Heart left ventricle (tissue), 16 donors: ENCODE data around the gene TANGO2. TPM values are rescaled to one million over a fixed set of nuclear protein-coding genes. Genes with fewer than 3 reads are reported as not detected.
A peak's percentile ranks its signal among the peaks of the same experiment; 100 is the strongest.

Experiments
- ATAC-seq, 4 donors: fragments of 200-7000 bp; cut with Tn5 transposase; one replicate each; pipeline ENCODE4 v1.9.1; 2020 to 2022; ENCODE audit warnings: moderate library complexity in 4 of 4, mild to moderate bottlenecking in 3 of 4, moderate number of reproducible peaks in 1 of 4
- DNase-seq, 5 donors: peaks; one replicate each; pipeline ENCODE4 v3.0.0-alpha.2; 2020
- H3K27ac ChIP-seq, 12 donors: fragments of 200-600 bp; sonication (generic) in 4 of 12; one replicate each; pipeline versions ENCODE4 v1.5.0 to v1.8.0; 2016 to 2022; ENCODE audit warnings: mild to moderate bottlenecking in 2 of 12
- H3K27me3 ChIP-seq, 9 donors: fragments of 200-600 bp; sonication (generic) in 2 of 9; one replicate each; pipeline versions ENCODE4 v1.5.1 to v1.8.0; 2016 to 2022; ENCODE audit warnings: mild to moderate bottlenecking in 3 of 9
- H3K36me3 ChIP-seq, 9 donors: fragments of 200-600 bp; sonication (generic) in 2 of 9; one replicate each; pipeline versions ENCODE4 v1.5.0 to v1.8.0; 2018 to 2022; ENCODE audit warnings: mild to moderate bottlenecking in 2 of 9
- H3K4me1 ChIP-seq, 12 donors: fragments of 200-600 bp; sonication (generic) in 4 of 12; one replicate each; pipeline versions ENCODE4 v1.5.0 to v1.8.0; 2016 to 2022; ENCODE audit warnings: mild to moderate bottlenecking in 3 of 12
- H3K4me3 ChIP-seq, 12 donors: fragments of 200-600 bp; sonication (generic) in 4 of 12; one replicate each; pipeline versions ENCODE4 v1.5.0 to v1.8.0; 2017 to 2022; ENCODE audit warnings: mild to moderate bottlenecking in 9 of 12, moderate library complexity in 4 of 12
- H3K9me3 ChIP-seq, 12 donors: fragments of 200-600 bp; sonication (generic) in 4 of 12; one replicate each; pipeline versions ENCODE4 v1.5.0 to v1.8.0; 2016 to 2022; ENCODE audit warnings: mild to moderate bottlenecking in 1 of 12
- POLR2A ChIP-seq, 2 donors: fragments of 450-650 bp; IDR thresholded peaks; one replicate each; pipeline ENCODE4 v1.6.1; 2017; ENCODE audit warnings: antibody characterized with exemption in 2 of 2, mild to moderate bottlenecking in 2 of 2, moderate library complexity in 2 of 2
- WGBS, 4 donors: extraction: QIAGEN DNeasy Blood & Tissue Kit in 2 of 4; methylation state at CpG; one replicate each; pipeline versions ENCODE4 v1.1.5 to v1.1.7; 2013 to 2018; 5-methylcytosine and 5-hydroxymethylcytosine counted together
- intact Hi-C, 10 donors: fragments of 100-400 bp; cut with DNase I; formaldehyde crosslinking; loops; one replicate each; pipeline versions ENCODE4 v1.11.1 to v1.14.2; 2022
- polyA plus RNA-seq, 2 donors: library from polyadenylated mRNA; stranded (reverse); fragments of 200-250 nt; gene quantifications; one replicate each; pipeline ENCODE4 v1.2.3, GENCODE V29; 2013
- total RNA-seq, 9 donors: library from RNA; depleted of rRNA in 2 of 9; stranded (reverse); fragments of >200 nt in 2 of 9; fragmentation: NEBNext Ultra II Directional in 3 of 9; extraction: Animal tissue kit (Norgen Biotek cat#: 25700) in 3 of 9; gene quantifications; one replicate each; pipeline versions ENCODE4 v1.1.0 to v1.2.4, GENCODE V29; 2016 to 2023
- TF ChIP-seq, protein P1 (sequence below), 12 donors: fragments of 200-600 bp; sonication (generic) in 4 of 12; IDR thresholded peaks; one replicate each; pipeline versions ENCODE4 v1.5.0 to v1.8.0; 2018 to 2022; ENCODE audit warnings: antibody characterized with exemption in 12 of 12, mild to moderate bottlenecking in 5 of 12
- donor health status: ischemic (EF 13 %, LVEDD 7.1; RV severe dilation, severe dysfunction).
- donor health status: healthy with polysubstance abuse.
- donor health status: DM: no; HTN: yes; CAD: no.
- donor health status: DM: no; HTN: no; CAD: no.
- donor health status: ischemic (EF 25% LVEDD 6.9; RV normal size, moderate dysfunction).
- donor health status: ischemic (EF 25% LVEDD 5.7; RV mildly dilated, moderate dysfunction).
- donor health status: healthy.
- donor health status: DM: yes; HTN: yes; CAD: no.
- donor health status: ischemic (EF 35%, LVEDD 5.7; RV mildly dilated, moderate dysfunction).
- donor health status: nonischemic (EF 11% LVEDD 7.7; RV severe dilation, severe dysfunction).
- donor health status: DM: yes; HTN: yes; CAD: no.
- donor health status: PGD.
- donor health status: ischemic (EF 29% LVEDD 5.4; RV normal size, mild dysfunction).
- donor health status: nonischemic (EF 23%, LVEDD 6.1; RV moderate dilation, normal function).

Gene TANGO2
- total and polyA plus RNA-seq, 11 donors, result 51.3 to 341 (median 63.0) TPM

DNA sequence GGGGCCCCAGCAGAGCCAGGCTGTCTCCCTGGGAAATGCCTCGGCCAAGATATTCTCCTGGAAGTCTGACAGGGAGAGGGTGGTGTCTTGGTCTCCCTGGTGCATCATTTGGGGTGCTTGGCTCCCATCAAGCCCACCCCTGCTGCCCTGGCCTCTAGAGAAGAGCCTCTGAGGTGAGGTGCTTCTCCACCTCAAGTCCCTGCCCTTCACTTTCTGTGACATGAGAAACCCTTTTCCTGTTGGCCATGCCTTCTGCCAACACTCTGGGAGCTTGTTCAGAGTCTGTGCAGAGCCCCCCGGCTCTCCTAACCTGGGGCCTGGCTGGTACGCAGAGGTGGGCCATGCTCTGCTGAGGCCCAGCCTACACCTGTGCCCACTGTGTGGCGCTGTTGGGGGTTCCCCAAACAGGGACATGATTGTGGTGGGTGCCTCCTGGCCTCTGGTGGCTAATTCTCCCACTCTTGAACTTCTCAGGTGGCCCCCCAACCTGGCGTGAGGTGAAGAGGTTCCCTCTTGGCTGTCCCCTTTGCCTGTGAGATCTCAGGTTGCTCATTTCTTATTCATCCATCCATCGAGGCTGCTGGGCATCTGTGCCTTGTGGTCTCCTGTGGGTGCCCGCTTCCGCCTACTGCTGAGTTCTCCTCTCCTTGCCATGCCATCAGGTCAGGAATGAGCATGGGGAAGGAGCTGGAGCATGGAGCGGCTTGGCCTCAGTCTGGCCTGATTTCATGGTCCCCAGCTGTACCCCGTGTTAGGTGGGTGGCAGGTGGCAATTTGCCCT, 40.0 kb downstream of the TANGO2 start:
- intact Hi-C loops, result no loop called here
- no peak for DNase-seq

DNA sequence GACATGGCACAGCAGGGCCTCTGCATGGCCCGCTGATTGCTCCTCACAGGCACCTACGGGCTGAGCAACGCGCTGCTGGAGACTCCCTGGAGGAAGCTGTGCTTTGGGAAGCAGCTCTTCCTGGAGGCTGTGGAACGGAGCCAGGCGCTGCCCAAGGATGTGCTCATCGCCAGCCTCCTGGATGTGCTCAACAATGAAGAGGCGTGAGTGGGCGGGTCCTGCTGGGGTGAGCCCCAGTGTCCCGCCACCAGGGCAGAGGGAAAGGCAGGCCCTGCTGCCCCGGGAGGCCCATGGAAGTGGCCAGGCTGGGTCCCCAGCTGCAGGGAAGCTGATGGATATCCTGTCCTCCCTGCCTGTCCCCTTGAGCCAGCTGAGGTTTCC, 40.6 kb downstream of the TANGO2 start:
- Histone ChIP-seq H3K36me3 (peaks cover 0 to 89% (median 80%) of the 10 kb centered on the region in 9 donors), H3K4me3 (no peak overlapping the region), H3K4me1 (peaks cover 0 to 13% (median 0%) of the 10 kb centered on the region in 12 donors), H3K9me3 (no peaks in the 10 kb centered on the region), H3K27ac (peak overlapping the region in 2 of 12 donors; percentile 19 to 43), H3K27me3 (no peaks in the 10 kb centered on the region)
- peak in 2 of 5 donors; percentile 54 to 58 for DNase-seq
- 44 to 74% (median 56%) methylated on average over 6 to 11 of the region's 11 CpGs for WGBS, 4 donors
- no peak for TF ChIP-seq POLR2A (IDR thresholded peaks at IDR 0.05)
- TF ChIP-seq, protein P1, sequence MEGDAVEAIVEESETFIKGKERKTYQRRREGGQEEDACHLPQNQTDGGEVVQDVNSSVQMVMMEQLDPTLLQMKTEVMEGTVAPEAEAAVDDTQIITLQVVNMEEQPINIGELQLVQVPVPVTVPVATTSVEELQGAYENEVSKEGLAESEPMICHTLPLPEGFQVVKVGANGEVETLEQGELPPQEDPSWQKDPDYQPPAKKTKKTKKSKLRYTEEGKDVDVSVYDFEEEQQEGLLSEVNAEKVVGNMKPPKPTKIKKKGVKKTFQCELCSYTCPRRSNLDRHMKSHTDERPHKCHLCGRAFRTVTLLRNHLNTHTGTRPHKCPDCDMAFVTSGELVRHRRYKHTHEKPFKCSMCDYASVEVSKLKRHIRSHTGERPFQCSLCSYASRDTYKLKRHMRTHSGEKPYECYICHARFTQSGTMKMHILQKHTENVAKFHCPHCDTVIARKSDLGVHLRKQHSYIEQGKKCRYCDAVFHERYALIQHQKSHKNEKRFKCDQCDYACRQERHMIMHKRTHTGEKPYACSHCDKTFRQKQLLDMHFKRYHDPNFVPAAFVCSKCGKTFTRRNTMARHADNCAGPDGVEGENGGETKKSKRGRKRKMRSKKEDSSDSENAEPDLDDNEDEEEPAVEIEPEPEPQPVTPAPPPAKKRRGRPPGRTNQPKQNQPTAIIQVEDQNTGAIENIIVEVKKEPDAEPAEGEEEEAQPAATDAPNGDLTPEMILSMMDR (IDR thresholded peaks at IDR 0.05), result no peak
- intact Hi-C loops, result no loop called here
- peak in 2 of 4 donors; percentile 27 to 60 for ATAC-seq

More for the DNA sequence above, 40.0 kb downstream of the TANGO2 start:
- no peak for ATAC-seq
- H3K4me1 ChIP-seq, result peaks cover 0 to 13% (median 0%) of the 10 kb centered on the region in 12 donors
- no peaks in the 10 kb centered on the region for H3K9me3 ChIP-seq
- H3K27ac ChIP-seq, result peak overlapping the region in 2 of 12 donors; percentile 19 to 43
- TF ChIP-seq, protein P1 (IDR thresholded peaks at IDR 0.05), result peak in 2 of 12 donors; percentile 6 to 10
- no peak for TF ChIP-seq POLR2A (IDR thresholded peaks at IDR 0.05)
- H3K27me3 ChIP-seq, result no peaks in the 10 kb centered on the region
- 85 to 90% (median 89%) methylated on average over 8 to 10 of the region's 10 CpGs for WGBS, 4 donors
- peaks cover 0 to 95% (median 82%) of the 10 kb centered on the region in 9 donors for H3K36me3 ChIP-seq
- no peak overlapping the region for H3K4me3 ChIP-seq

DNA sequence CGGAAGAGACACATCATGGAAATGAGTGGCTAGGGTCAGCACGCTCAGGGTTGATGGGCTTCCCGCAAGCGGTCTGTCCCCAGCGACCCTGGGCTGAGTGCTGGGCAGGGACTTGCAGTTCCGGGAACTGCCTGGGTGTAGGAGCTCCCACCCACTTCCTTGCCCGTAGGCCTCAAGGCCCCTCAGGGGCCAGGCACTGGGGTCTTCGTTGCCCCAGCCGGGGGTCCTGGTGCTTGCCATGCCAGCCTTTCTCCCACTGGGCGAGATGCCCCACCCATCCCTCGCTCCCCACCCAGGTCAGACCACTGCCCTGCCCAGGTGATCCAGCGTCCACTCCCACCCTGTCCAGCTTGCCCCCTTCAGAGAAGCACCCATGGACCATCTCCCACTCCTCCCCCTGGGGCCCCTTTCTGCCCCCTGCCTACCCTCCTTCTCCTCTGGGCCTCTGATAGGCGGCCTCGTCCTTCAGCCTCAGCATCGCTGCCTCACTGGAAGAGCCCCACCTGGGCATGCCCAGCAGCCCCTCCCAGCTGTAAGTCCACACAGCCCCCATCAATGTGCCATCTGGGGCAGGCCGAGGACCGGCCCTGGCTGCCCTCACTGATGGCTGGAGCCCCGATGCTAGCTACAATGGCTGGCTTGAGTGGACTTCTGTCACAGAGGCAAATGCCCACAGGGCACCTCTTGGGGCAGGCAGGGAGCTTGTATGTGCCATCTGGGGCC, 41.3 kb downstream of the TANGO2 start:
- Histone ChIP-seq H3K27ac (peak overlapping the region in 1 of 12 donors; percentile 43), H3K27me3 (no peaks in the 10 kb centered on the region), H3K4me1 (peaks cover 0 to 13% (median 0%) of the 10 kb centered on the region in 12 donors)

More for the DNA sequence above, 41.3 kb downstream of the TANGO2 start:
- WGBS, 4 donors, result 86 to 94% (median 92%) methylated on average over 14 to 18 of the region's 18 CpGs
- no peak overlapping the region for H3K4me3 ChIP-seq
- no peaks in the 10 kb centered on the region for H3K9me3 ChIP-seq
- peaks cover 0 to 81% (median 75%) of the 10 kb centered on the region in 9 donors for H3K36me3 ChIP-seq
- no peak for TF ChIP-seq POLR2A (IDR thresholded peaks at IDR 0.05)
- TF ChIP-seq, protein P1 (IDR thresholded peaks at IDR 0.05), result no peak
- intact Hi-C loops, result loop anchor here in 1 of 10 donors (2.0 kb wide), 1 partner anchor 17 kb away; no protein-coding TSS in a partner anchor
- ATAC-seq (no peak), DNase-seq (no peak)
